Upper lobe of left lung (tissue), 6 donors: ENCODE results near the gene GRIN2D. TPM values are rescaled to one million over a fixed set of nuclear protein-coding genes. Genes with fewer than 3 reads are reported as not detected.

Experiments
- total RNA-seq, 6 donors: library from RNA; depleted of rRNA in 4 of 6; stranded (reverse); fragments of >200 nt in 4 of 6; gene quantifications; one replicate each; pipeline versions ENCODE4 v1.1.0 to v1.2.1, GENCODE V29; 2016 to 2021
- donor health status: DM: no; HTN: no; CAD: no; lungs with moderate emphysema.
- donor health status: DM: no; HTN: yes; CAD: no; lungs with severe emphysema.

Gene GRIN2D
- total RNA-seq, 6 donors from 2014 or later, result 0.15 to 1.4 (median 0.57) TPM

Other genes starting within 250 kb of the GRIN2D start
- gene LIG1, start 223.3 kb upstream of the GRIN2D start, total RNA-seq, result 100 to 1,000 TPM in 1 of 6 donors, 10 to 100 TPM in 5; 11.4 to 113 (median 27.8) TPM
- gene ZSWIM9, start 223.0 kb upstream of the GRIN2D start, total RNA-seq, result 10 to 100 TPM in 1 of 6 donors, 1 to 10 TPM in 5; 2.9 to 13.2 (median 8.0) TPM
- 100 to 1,000 TPM in 1 of 6 donors, 10 to 100 TPM in 5; 35.1 to 138 (median 77.8) TPM for gene CARD8, start 137.8 kb upstream of the GRIN2D start, total RNA-seq
- gene ZNF114, start 123.6 kb upstream of the GRIN2D start, total RNA-seq, result 1 to 10 TPM; 1.0 to 4.5 (median 1.2) TPM
- 100 to 1,000 TPM in 2 of 6 donors, 10 to 100 TPM in 4; 38.8 to 173 (median 75.1) TPM for gene EMP3, start 68.1 kb upstream of the GRIN2D start, total RNA-seq
- gene TMEM143, start 29.7 kb upstream of the GRIN2D start, total RNA-seq, result 10 to 100 TPM in 4 of 6 donors, 1 to 10 TPM in 2; 4.7 to 34.6 (median 16.6) TPM
- gene SYNGR4, start 29.3 kb upstream of the GRIN2D start, total RNA-seq, result not detected
- gene KDELR1, start 2.1 kb upstream of the GRIN2D start, total RNA-seq, result 100 to 1,000 TPM in 2 of 6 donors, 10 to 100 TPM in 4; 44.6 to 141 (median 96.8) TPM
- 10 to 100 TPM; 10.5 to 44.1 (median 31.6) TPM for gene GRWD1, start 52.3 kb downstream of the GRIN2D start, total RNA-seq
- gene KCNJ14, start 61.9 kb downstream of the GRIN2D start, total RNA-seq, result 1 to 10 TPM in 3 of 6 donors, under 1 TPM in 3; 0.54 to 1.9 (median 0.91) TPM
- 100 to 1,000 TPM in 2 of 6 donors, 10 to 100 TPM in 4; 53.4 to 195 (median 77.0) TPM for gene CYTH2, start 75.7 kb downstream of the GRIN2D start, total RNA-seq
- gene LMTK3, start 118.2 kb downstream of the GRIN2D start, total RNA-seq, result 10 to 100 TPM in 4 of 6 donors, 1 to 10 TPM in 2; 4.9 to 45.1 (median 13.1) TPM
- gene SULT2B1, start 158.5 kb downstream of the GRIN2D start, total RNA-seq, result 10 to 100 TPM; 10.5 to 19.6 (median 15.2) TPM
- gene SPACA4, start 213.1 kb downstream of the GRIN2D start, total RNA-seq, result under 1 TPM in 1 of 6 donors, not detected in 5; 0.27 TPM
- 10 to 100 TPM; 24.0 to 87.3 (median 43.3) TPM for gene FAM83E, start 221.4 kb downstream of the GRIN2D start, total RNA-seq
- gene RPL18, start 225.5 kb downstream of the GRIN2D start, total RNA-seq, result 1,000 to 10,000 TPM in 5 of 6 donors, 100 to 1,000 TPM in 1; 950 to 1,930 (median 1,443) TPM
- gene SPHK2, start 225.8 kb downstream of the GRIN2D start, total RNA-seq, result 10 to 100 TPM in 5 of 6 donors, 1 to 10 TPM in 1; 9.1 to 50.3 (median 26.8) TPM
- 10 to 100 TPM in 3 of 6 donors, 1 to 10 TPM in 3; 5.2 to 25.4 (median 10.0) TPM for gene DBP, start 243.7 kb downstream of the GRIN2D start, total RNA-seq